PC-3 (cell line): ENCODE measurements around the gene RAB6A. TPM values are rescaled to one million over a fixed set of nuclear protein-coding genes. Genes with fewer than 3 reads are reported as not detected.
A peak's percentile ranks its signal among the peaks of the same experiment; 100 is the strongest.
"Not testable (repeated sequence)": the region's sequence is repeated elsewhere in the genome, so short reads cannot be mapped to it uniquely, and the experiment has no call there.

Source experiments
- ATAC-seq: fragments of 200-7000 bp; cut with Tn5 transposase; 2 replicates; pipeline ENCODE4 v1.9.1; 2020; ENCODE audit warnings: mild to moderate bottlenecking, moderate library complexity
- BruUV-seq: library from RNA; stranded (reverse); fragments of 400-500 nt; replicated peaks from 2 replicates; lab custom pipeline; 2021; lab: Mats Ljungman, UMichigan
- CTCF ChIA-PET: fragments of 300-600 bp; sonication (Branson Sonifier 250); formaldehyde crosslinking; loops from one replicate; lab custom pipeline; 2022; ENCODE audit warnings: antibody characterized with exemption; lab: Charles Lee
- POLR2A ChIA-PET: fragments of 300-600 bp; sonication (Branson Sonifier 250); formaldehyde crosslinking; loops from one replicate; lab custom pipeline; 2022; ENCODE audit warnings: antibody characterized with exemption; ENCODE audit not compliant: unreplicated experiment; lab: Charles Lee
- DNase-seq: peaks from one replicate; pipeline ENCODE4 v3.0.0-alpha.2; 2015
- H2AFZ ChIP-seq: fragments of 300-600 bp; sonication (generic); 2 replicates; pipeline ENCODE4 v1.6.0; 2016; ENCODE audit warnings: antibody characterized with exemption, low read length
- H3F3A ChIP-seq: fragments of 300-600 bp; sonication (generic); one replicate; pipeline ENCODE4 v1.6.0; 2017; ENCODE audit warnings: antibody characterized with exemption, low read length, control low read depth, mild to moderate bottlenecking; ENCODE audit not compliant: unreplicated experiment
- H3K27ac ChIP-seq: fragments of 300-600 bp; sonication (generic); 2 replicates; pipeline ENCODE4 v1.5.1; 2016; ENCODE audit warnings: mild to moderate bottlenecking, low read length
- H3K27me3 ChIP-seq: fragments of 300-600 bp; sonication (generic); 2 replicates; pipeline ENCODE4 v1.6.1; 2016; ENCODE audit warnings: low read length, mixed read lengths
- H3K36me3 ChIP-seq: fragments of 300-600 bp; sonication (generic); 2 replicates; pipeline ENCODE4 v1.6.1; 2016; ENCODE audit warnings: low read depth, mixed run types, low read length, mixed read lengths
- H3K4me1 ChIP-seq: fragments of 300-600 bp; sonication (generic); 2 replicates; pipeline ENCODE4 v1.5.1; 2016; ENCODE audit warnings: low read length; ENCODE audit not compliant: insufficient read depth
- H3K4me2 ChIP-seq: fragments of 300-600 bp; sonication (generic); 2 replicates; pipeline ENCODE4 v1.6.0; 2016; ENCODE audit warnings: low read length
- H3K4me3 ChIP-seq: fragments of 300-600 bp; sonication (generic); 2 replicates; pipeline ENCODE4 v1.5.1; 2016; ENCODE audit warnings: mild to moderate bottlenecking, low read length, mixed read lengths
- H3K79me2 ChIP-seq: fragments of 300-600 bp; sonication (generic); 2 replicates; pipeline ENCODE4 v1.6.1; 2017; ENCODE audit warnings: low read length, mixed read lengths
- H3K9ac ChIP-seq: fragments of 300-600 bp; sonication (generic); 2 replicates; pipeline ENCODE4 v1.6.0; 2016; ENCODE audit warnings: mild to moderate bottlenecking, low read length
- H3K9me2 ChIP-seq: fragments of 300-600 bp; sonication (generic); replicated peaks from 2 replicates; pipeline ENCODE4 v1.6.1; 2016; ENCODE audit warnings: mixed run types, low read length, mixed read lengths
- H3K9me3 ChIP-seq: fragments of 300-600 bp; sonication (generic); 2 replicates; pipeline ENCODE4 v1.6.1; 2016; ENCODE audit warnings: low read length, mixed read lengths
- H4K20me1 ChIP-seq: fragments of 300-600 bp; sonication (generic); 2 replicates; pipeline ENCODE4 v1.6.1; 2016; ENCODE audit warnings: low read length, mixed read lengths
- CTCF ChIP-seq: fragments of 300-600 bp; sonication (generic); conservative IDR thresholded peaks from 2 replicates; pipeline ENCODE4 v1.5.1; 2017; ENCODE audit warnings: antibody characterized with exemption, low read depth, mild to moderate bottlenecking, low read length
- EZH2 ChIP-seq: fragments of 300-600 bp; sonication (generic); IDR thresholded peaks from one replicate; pipeline ENCODE4 v1.6.1; 2017; ENCODE audit warnings: antibody characterized with exemption, mild to moderate bottlenecking, low read length; ENCODE audit not compliant: unreplicated experiment
- EZH2phosphoT487 ChIP-seq: fragments of 300-600 bp; sonication (generic); IDR thresholded peaks from 2 replicates; pipeline ENCODE4 v1.6.1; 2018; ENCODE audit warnings: mild to moderate bottlenecking, antibody characterized with exemption, low read length, borderline replicate concordance
- intact Hi-C: fragments of 100-400 bp; cut with micrococcal nuclease; formaldehyde crosslinking; loops from 2 replicates; pipeline ENCODE4 v1.9.0; 2023
- total RNA-seq: library from RNA; depleted of rRNA; stranded (reverse); fragments of >200 nt; gene quantifications from 2 replicates; pipeline ENCODE4 v1.2.3, GENCODE V29; 2014

RAB6A gene
- total RNA-seq, 1 experiment from 2014 or later: 97.9 TPM

DNA sequence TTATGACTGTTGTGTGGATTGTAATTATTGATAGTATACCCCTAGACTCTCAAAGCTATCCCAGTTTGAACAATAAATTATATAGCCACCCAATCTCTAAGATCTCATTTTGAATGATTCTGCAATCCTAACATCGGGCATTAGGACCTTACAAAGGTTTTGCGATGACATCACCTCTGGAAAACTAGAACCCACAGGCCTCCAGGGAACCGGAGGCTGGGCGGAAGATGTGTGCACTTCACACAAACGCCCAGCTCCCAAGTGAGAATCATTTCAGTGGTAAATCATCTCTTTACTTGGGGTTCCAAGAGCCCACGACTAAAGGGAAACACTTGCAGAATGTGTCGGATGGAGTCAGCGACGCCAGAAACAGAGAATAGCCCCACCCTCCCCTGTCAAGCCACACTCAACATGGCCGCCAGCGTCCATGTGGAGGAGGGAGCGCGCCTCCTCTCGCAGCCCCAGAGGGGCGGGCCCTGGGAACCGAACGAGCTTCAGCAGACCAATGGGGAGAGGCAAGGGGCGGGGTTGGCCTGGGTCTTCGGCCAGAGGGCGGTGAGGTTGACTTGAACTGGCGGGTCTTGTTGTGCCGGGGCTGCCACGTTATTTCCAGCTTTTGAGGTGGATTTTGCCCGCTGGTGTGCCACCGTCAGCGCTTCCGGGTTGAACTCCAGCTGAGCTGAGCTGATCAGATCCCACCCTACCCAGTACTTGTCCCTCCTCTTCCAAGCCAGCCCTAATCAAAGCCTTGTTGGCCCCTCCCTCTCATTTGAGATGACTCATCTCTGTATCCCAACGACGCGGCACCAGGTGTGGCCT lies 18.4 kb upstream of the RAB6A start:
- peak; percentile 99 for DNase-seq
- H3K27me3 ChIP-seq: no peaks in the 10 kb centered on the region
- H3K36me3 ChIP-seq: no peaks in the 10 kb centered on the region
- BruUV-seq: TSS peak; percentile 89
- H3K4me3 ChIP-seq: peak overlapping the region; percentile 72
- peak overlapping the region; percentile 80 for H3K9ac ChIP-seq
- peak overlapping the region; percentile 85 for H3K4me2 ChIP-seq
- H3K9me2 ChIP-seq: no peaks in the 10 kb centered on the region
- H3K4me1 ChIP-seq: peaks cover 5% of the 10 kb centered on the region; the same call in 1 of the 2 replicates
- H3K9me3 ChIP-seq: no peaks in the 10 kb centered on the region
- peak overlapping the region; percentile 91 for H3K27ac ChIP-seq
- intact Hi-C loops: loop anchor here (1.0 to 2.0 kb wide), 3 partner anchors 9 to 98 kb away; partner anchors contain the start of genes COA4, PAAF1 and RAB6A
- H2AFZ ChIP-seq: peak overlapping the region; percentile 93
- ChIA-PET CTCF (interaction anchor here (1.1 kb wide), 2 partner anchors 18 to 152 kb away, joined by 5 to 6 read pairs; partner anchors contain the start of gene RAB6A), POLR2A (interaction anchor here (0.5 to 1.7 kb wide), 7 partner anchors 9 to 646 kb away, joined by 3 to 20 read pairs (median 4); partner anchors contain the start of genes MRPL48 and RAB6A)
- no peak for TF ChIP-seq CTCF
- TF ChIP-seq EZH2phosphoT487: no peak
- no peak for TF ChIP-seq EZH2
- ATAC-seq: peak; percentile 98
- H4K20me1 ChIP-seq: no peaks in the 10 kb centered on the region
- no peaks in the 10 kb centered on the region for H3F3A ChIP-seq
- H3K79me2 ChIP-seq: no peaks in the 10 kb centered on the region

- H3K27ac ChIP-seq, BruUV-seq, ATAC-seq, intact Hi-C loops, H3K27me3 ChIP-seq, H3K9me3 ChIP-seq, H2AFZ ChIP-seq, H3K4me1 ChIP-seq, H3K4me3 ChIP-seq, H3K4me2 ChIP-seq, CTCF ChIA-PET, H3K9ac ChIP-seq, H3K36me3 ChIP-seq, POLR2A ChIA-PET, H3K79me2 ChIP-seq, DNase-seq, H3K9me2 ChIP-seq, H3F3A ChIP-seq, H4K20me1 ChIP-seq: not testable (repeated sequence)
Observed at GRCh38 chr11:73770811-73771210, 9.9 kb upstream of the RAB6A start.

DNA sequence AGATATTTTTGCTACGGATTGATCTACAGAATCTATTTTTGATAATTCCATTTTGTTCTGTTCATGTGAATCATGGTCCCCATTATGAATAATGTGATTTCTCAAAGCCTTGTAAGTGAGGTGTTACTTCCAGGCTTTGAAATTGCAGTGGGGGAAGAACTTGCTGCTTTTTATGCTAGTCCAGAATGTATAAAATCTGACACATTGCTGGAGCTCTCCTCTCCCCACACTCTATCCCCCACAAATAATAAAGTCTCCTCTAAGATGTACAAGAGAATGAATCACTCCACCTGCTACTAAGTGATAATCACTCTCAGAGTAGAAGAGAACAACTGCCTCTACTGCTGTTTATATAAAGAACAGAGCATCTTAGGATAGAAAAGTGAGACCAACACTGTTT lies 5.9 kb upstream of the RAB6A start:
- no peaks in the 10 kb centered on the region for H3K27me3 ChIP-seq
- H3K4me3 ChIP-seq: no peak overlapping the region
- H4K20me1 ChIP-seq: no peaks in the 10 kb centered on the region
- no peak overlapping the region for H2AFZ ChIP-seq
- H3K36me3 ChIP-seq: no peaks in the 10 kb centered on the region
- no peaks in the 10 kb centered on the region for H3F3A ChIP-seq
- H3K4me1 ChIP-seq: no peaks in the 10 kb centered on the region
- H3K9me3 ChIP-seq: no peaks in the 10 kb centered on the region
- ChIA-PET POLR2A (interaction anchor here (0.6 kb wide), 2 partner anchors 13 to 381 kb away, joined by 4 to 5 read pairs; no protein-coding TSS in a partner anchor), CTCF (no interaction called here)
- DNase-seq: no peak
- no peaks in the 10 kb centered on the region for H3K9me2 ChIP-seq
- H3K79me2 ChIP-seq: no peaks in the 10 kb centered on the region
- no peak overlapping the region for H3K9ac ChIP-seq
- ATAC-seq: no peak
- no TSS peak for BruUV-seq
- H3K27ac ChIP-seq: no peak overlapping the region
- TF ChIP-seq CTCF (no peak), EZH2phosphoT487 (no peak), EZH2 (no peak)
- H3K4me2 ChIP-seq: no peak overlapping the region
- intact Hi-C loops: loop anchor here (10.0 kb wide), 1 partner anchor 168 kb away; no protein-coding TSS in a partner anchor
